DOHH2 (cell line): ENCODE measurements around the gene SLC2A9.

Experiments used
- H3F3A ChIP-seq: fragments of 200-600 bp; sonication (generic), shearing (Covaris generic); 2 replicates; pipeline ENCODE4 v1.6.0; 2016; ENCODE audit warnings: antibody characterized with exemption, mild to moderate bottlenecking; ENCODE audit not compliant: control insufficient read depth, insufficient read depth
- H3K27ac ChIP-seq: fragments of 200-600 bp; sonication (generic); 2 replicates; pipeline ENCODE4 v1.5.1; 2014; ENCODE audit warnings: low read depth, mild to moderate bottlenecking, low read length, moderate library complexity
- H3K27me3 ChIP-seq: fragments of 200-600 bp; sonication (generic); 2 replicates; pipeline ENCODE4 v1.6.1; 2014; ENCODE audit warnings: mild to moderate bottlenecking, low read length, mixed read lengths; ENCODE audit not compliant: control insufficient read depth
- H3K36me3 ChIP-seq: fragments of 200-600 bp; sonication (generic); 2 replicates; pipeline ENCODE4 v1.6.1; 2014; ENCODE audit warnings: mild to moderate bottlenecking, low read length, moderate library complexity, mixed read lengths; ENCODE audit not compliant: control insufficient read depth
- H3K4me1 ChIP-seq: fragments of 200-600 bp; sonication (generic); 2 replicates; pipeline ENCODE4 v1.6.1; 2014; ENCODE audit warnings: mild to moderate bottlenecking, low read length, mixed read lengths; ENCODE audit not compliant: control insufficient read depth
- H3K4me2 ChIP-seq: fragments of 200-600 bp; sonication (generic); 2 replicates; pipeline ENCODE4 v1.6.0; 2014; ENCODE audit warnings: mild to moderate bottlenecking, low read length, moderate library complexity
- H3K4me3 ChIP-seq: fragments of 200-600 bp; sonication (generic); 2 replicates; pipeline ENCODE4 v1.5.1; 2014; ENCODE audit warnings: mild to moderate bottlenecking, low read length, mixed read lengths
- H3K79me2 ChIP-seq: fragments of 200-600 bp; sonication (generic); 2 replicates; pipeline ENCODE4 v1.6.1; 2014; ENCODE audit warnings: mild to moderate bottlenecking, low read length, mixed read lengths; ENCODE audit not compliant: control insufficient read depth
- H3K9me2 ChIP-seq: fragments of 200-600 bp; sonication (generic); replicated peaks from 2 replicates; pipeline ENCODE4 v1.6.1; 2014; ENCODE audit warnings: mild to moderate bottlenecking, low read length, mixed read lengths; ENCODE audit not compliant: control insufficient read depth
- H3K9me3 ChIP-seq: fragments of 200-600 bp; sonication (generic); 2 replicates; pipeline ENCODE4 v1.6.1; 2014; ENCODE audit warnings: antibody characterized with exemption, low read length, mixed read lengths; ENCODE audit not compliant: control insufficient read depth, insufficient read depth
- H4K20me1 ChIP-seq: fragments of 200-600 bp; sonication (generic); 2 replicates; pipeline ENCODE4 v1.6.0; 2014; ENCODE audit warnings: low read depth, mild to moderate bottlenecking, antibody characterized with exemption, low read length, moderate library complexity; ENCODE audit not compliant: control insufficient read depth, insufficient read depth
- EZH2phosphoT487 ChIP-seq: fragments of 200-600 bp; sonication (generic); IDR thresholded peaks from 2 replicates; pipeline ENCODE4 v1.6.1; 2017; ENCODE audit warnings: borderline replicate concordance, mild to moderate bottlenecking, antibody characterized with exemption, low read length, moderate library complexity, mixed read lengths
- TF ChIP-seq, protein P1 (sequence below): fragments of 200-600 bp; sonication (generic); IDR thresholded peaks from one replicate; pipeline ENCODE4 v1.5.1; 2014; ENCODE audit warnings: antibody characterized with exemption, mild to moderate bottlenecking, low read depth, low read length; ENCODE audit not compliant: poor library complexity, severe bottlenecking

The SLC2A9 gene

DNA sequence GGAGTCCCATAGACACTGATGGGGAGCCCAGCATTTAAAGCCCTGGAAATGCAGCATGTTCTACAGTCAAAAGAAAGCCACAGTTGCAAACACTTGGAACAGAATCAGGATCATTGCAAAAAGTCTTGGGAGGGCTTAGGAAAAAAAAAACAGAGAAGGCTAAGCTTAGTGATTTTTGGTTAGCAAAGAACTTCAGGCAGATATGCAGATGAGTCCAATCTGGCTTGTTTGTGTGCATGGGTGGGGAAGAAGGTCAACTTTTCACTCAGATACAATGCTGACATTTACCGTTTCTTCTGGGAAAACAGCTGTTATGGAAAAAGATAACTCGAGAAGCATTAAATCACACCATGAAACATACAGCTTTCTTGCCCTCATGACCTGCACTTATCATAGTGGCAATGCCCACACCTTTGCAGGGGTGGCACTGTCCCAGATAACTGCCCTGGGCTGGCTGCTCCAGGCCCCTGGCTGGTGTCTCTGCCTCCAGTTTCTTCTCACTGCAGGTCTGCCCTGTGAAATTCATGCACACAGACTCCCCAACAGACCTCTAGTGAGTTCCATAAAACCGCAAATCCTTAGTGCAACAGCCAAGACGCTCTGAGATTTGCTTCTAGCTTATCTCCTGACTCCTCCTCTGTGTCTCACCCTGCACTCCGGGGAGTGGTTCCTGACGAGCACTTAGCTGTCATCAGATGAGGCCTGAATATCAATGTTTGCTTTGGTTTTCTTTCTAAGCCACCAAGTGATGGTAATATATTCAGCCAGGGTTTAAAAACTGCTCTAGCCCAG is 140.7 kb downstream of the SLC2A9 start:
- Histone ChIP-seq H3K27me3 (peaks cover 2% of the 10 kb centered on the region; the same call in 1 of the 2 replicates), H3K4me1 (no peaks in the 10 kb centered on the region), H3K79me2 (no peaks in the 10 kb centered on the region), H3K9me3 (no peaks in the 10 kb centered on the region), H3K27ac (no peak overlapping the region), H4K20me1 (no peaks in the 10 kb centered on the region), H3K4me3 (no peak overlapping the region), H3K4me2 (no peak overlapping the region), H3K36me3 (no peaks in the 10 kb centered on the region), H3K9me2 (no peaks in the 10 kb centered on the region), H3F3A (no peaks in the 10 kb centered on the region)
- TF ChIP-seq, protein P1, sequence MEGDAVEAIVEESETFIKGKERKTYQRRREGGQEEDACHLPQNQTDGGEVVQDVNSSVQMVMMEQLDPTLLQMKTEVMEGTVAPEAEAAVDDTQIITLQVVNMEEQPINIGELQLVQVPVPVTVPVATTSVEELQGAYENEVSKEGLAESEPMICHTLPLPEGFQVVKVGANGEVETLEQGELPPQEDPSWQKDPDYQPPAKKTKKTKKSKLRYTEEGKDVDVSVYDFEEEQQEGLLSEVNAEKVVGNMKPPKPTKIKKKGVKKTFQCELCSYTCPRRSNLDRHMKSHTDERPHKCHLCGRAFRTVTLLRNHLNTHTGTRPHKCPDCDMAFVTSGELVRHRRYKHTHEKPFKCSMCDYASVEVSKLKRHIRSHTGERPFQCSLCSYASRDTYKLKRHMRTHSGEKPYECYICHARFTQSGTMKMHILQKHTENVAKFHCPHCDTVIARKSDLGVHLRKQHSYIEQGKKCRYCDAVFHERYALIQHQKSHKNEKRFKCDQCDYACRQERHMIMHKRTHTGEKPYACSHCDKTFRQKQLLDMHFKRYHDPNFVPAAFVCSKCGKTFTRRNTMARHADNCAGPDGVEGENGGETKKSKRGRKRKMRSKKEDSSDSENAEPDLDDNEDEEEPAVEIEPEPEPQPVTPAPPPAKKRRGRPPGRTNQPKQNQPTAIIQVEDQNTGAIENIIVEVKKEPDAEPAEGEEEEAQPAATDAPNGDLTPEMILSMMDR, result no peak
- no peak for TF ChIP-seq EZH2phosphoT487

DNA sequence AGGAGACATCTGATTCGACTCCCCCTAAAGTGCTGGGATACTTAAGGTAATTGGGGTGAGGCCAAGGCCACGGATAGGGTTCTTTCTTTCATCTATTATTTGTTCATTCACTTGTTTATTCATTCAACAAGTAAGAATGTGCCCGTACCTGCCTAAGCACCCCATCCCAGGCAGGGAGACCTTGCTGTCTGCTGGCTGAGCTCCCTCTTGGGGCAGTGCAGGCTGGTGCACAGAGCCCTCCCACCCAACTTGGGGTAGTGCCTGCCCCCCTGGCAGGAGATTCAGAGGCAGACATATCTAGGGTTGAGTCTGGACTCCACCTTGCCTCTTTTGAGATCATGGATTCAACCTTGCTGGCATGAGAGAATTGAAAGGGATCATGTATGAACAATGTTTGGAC is 144.2 kb downstream of the SLC2A9 start:
- Histone ChIP-seq H3K9me2 (no peaks in the 10 kb centered on the region), H3K4me1 (no peaks in the 10 kb centered on the region), H3K9me3 (no peaks in the 10 kb centered on the region), H3K4me3 (no peak overlapping the region), H3K27ac (no peak overlapping the region), H3K27me3 (peaks cover 2% of the 10 kb centered on the region; the same call in 1 of the 2 replicates), H3K79me2 (no peaks in the 10 kb centered on the region), H3F3A (no peaks in the 10 kb centered on the region), H3K36me3 (no peaks in the 10 kb centered on the region), H3K4me2 (no peak overlapping the region), H4K20me1 (no peaks in the 10 kb centered on the region)
- TF ChIP-seq, protein P1, result no peak
- TF ChIP-seq EZH2phosphoT487, result no peak

DNA sequence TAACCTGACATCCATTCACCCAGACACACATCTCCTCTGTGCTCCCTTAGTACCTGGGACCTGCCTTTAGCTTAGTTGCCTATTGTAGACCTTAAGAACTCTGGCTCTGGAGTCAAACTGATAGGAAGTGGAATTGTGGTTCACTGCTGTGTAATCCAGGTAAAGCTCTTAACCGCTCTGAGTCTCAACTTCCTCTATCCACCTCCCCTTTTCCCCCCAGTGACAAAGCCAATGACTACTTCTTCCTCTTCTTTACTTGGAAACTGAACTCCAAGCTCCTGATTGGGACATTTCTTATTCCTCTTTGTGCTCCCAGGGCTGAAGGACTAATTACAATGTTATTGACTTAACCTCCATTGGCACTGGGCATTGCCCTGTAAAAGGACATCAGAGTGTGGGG is 145.8 kb downstream of the SLC2A9 start:
- no peak for TF ChIP-seq EZH2phosphoT487
- TF ChIP-seq, protein P1, result no peak
- Histone ChIP-seq H3K27ac (no peak overlapping the region), H3K4me1 (no peaks in the 10 kb centered on the region), H3K36me3 (no peaks in the 10 kb centered on the region), H3K27me3 (no peaks in the 10 kb centered on the region), H3K4me3 (no peak overlapping the region), H3K9me2 (no peaks in the 10 kb centered on the region), H3F3A (no peaks in the 10 kb centered on the region), H3K79me2 (no peaks in the 10 kb centered on the region), H3K4me2 (no peak overlapping the region), H4K20me1 (no peaks in the 10 kb centered on the region), H3K9me3 (no peaks in the 10 kb centered on the region)
